ENCODE measurements around the gene GPC6. TPM values are rescaled to one million over a fixed set of nuclear protein-coding genes. Genes with fewer than 3 reads are reported as not detected.
"Not testable (repeated sequence)": the region's sequence is repeated elsewhere in the genome, so short reads cannot be mapped to it uniquely, and the experiment has no call there.

GPC6 gene
- total RNA-seq, 4 donors from 2014 or later, result 6.7 to 67.2 (median 11.1) TPM

- no peak for DNase-seq
- Histone ChIP-seq H3K27me3 (no peaks in the 10 kb centered on the region), H3K9me3 (no peaks in the 10 kb centered on the region), H3K4me1 (no peaks in the 10 kb centered on the region), H3K36me3 (no peaks in the 10 kb centered on the region), H3K4me3 (no peak overlapping the region), H3K27ac (no peak overlapping the region)
- intact Hi-C loops (cut with DNase I; ENCODE audit: low total_unique reads), result no loop called here
- TF ChIP-seq CTCF (IDR thresholded peaks at IDR 0.05) (no peak), POLR2A (IDR thresholded peaks at IDR 0.05) (no peak)
Measured at GRCh38 chr13:93193682-93194081, 32.9 kb upstream of the GPC6 start.

- intact Hi-C loops (cut with DNase I; ENCODE audit: low total_unique reads), result no loop called here
- DNase-seq, result no peak
- H3K27me3 ChIP-seq, result no peaks in the 10 kb centered on the region
- no peaks in the 10 kb centered on the region for H3K4me1 ChIP-seq
- no peak overlapping the region for H3K4me3 ChIP-seq
- no peaks in the 10 kb centered on the region for H3K9me3 ChIP-seq
- no peaks in the 10 kb centered on the region for H3K36me3 ChIP-seq
- TF ChIP-seq POLR2A (IDR thresholded peaks at IDR 0.05) (no peak), CTCF (IDR thresholded peaks at IDR 0.05) (no peak)
- no peak overlapping the region for H3K27ac ChIP-seq
Measured at GRCh38 chr13:93199856-93200255, 26.8 kb upstream of the GPC6 start.

GRCh38 chr13:93200626-93201025, 26.0 kb upstream of the GPC6 start:
- Histone ChIP-seq H3K4me1 (no peaks in the 10 kb centered on the region), H3K9me3 (no peaks in the 10 kb centered on the region), H3K27ac (no peak overlapping the region), H3K4me3 (no peak overlapping the region), H3K27me3 (no peaks in the 10 kb centered on the region), H3K36me3 (no peaks in the 10 kb centered on the region)
- TF ChIP-seq CTCF (IDR thresholded peaks at IDR 0.05) (no peak), POLR2A (IDR thresholded peaks at IDR 0.05) (no peak)
- intact Hi-C loops (cut with DNase I; ENCODE audit: low total_unique reads), result no loop called here
- DNase-seq, result no peak

GRCh38 chr13:93201992-93202558, 24.5 kb upstream of the GPC6 start:
- Histone ChIP-seq H3K9me3 (no peaks in the 10 kb centered on the region), H3K4me1 (no peaks in the 10 kb centered on the region), H3K36me3 (no peaks in the 10 kb centered on the region), H3K27me3 (no peaks in the 10 kb centered on the region), H3K27ac (no peak overlapping the region), H3K4me3 (no peak overlapping the region)
- intact Hi-C loops (cut with DNase I; ENCODE audit: low total_unique reads), result no loop called here
- no peak for TF ChIP-seq CTCF (IDR thresholded peaks at IDR 0.05)
- TF ChIP-seq POLR2A (IDR thresholded peaks at IDR 0.05), result no peak
- DNase-seq, result no peak

GRCh38 chr13:93206778-93207392, 19.7 kb upstream of the GPC6 start:
- H3K4me1 ChIP-seq; H3K36me3 ChIP-seq; H3K27ac ChIP-seq; H3K27me3 ChIP-seq; intact Hi-C loops (cut with DNase I; ENCODE audit: low total_unique reads); H3K9me3 ChIP-seq; DNase-seq; H3K4me3 ChIP-seq: not testable (repeated sequence)

All from uterus (tissue), 4 donors.